GM18498 (cell line): Measurements from ENCODE around the gene MST1.

Experiments
- ATAC-seq: cut with Tn5 transposase; IDR thresholded peaks from one replicate; pipeline ENCODE4 v1.9.1; 2021; ENCODE audit warnings: mild to moderate bottlenecking, moderate library complexity; ENCODE audit not compliant: unreplicated experiment

The MST1 gene

DNA sequence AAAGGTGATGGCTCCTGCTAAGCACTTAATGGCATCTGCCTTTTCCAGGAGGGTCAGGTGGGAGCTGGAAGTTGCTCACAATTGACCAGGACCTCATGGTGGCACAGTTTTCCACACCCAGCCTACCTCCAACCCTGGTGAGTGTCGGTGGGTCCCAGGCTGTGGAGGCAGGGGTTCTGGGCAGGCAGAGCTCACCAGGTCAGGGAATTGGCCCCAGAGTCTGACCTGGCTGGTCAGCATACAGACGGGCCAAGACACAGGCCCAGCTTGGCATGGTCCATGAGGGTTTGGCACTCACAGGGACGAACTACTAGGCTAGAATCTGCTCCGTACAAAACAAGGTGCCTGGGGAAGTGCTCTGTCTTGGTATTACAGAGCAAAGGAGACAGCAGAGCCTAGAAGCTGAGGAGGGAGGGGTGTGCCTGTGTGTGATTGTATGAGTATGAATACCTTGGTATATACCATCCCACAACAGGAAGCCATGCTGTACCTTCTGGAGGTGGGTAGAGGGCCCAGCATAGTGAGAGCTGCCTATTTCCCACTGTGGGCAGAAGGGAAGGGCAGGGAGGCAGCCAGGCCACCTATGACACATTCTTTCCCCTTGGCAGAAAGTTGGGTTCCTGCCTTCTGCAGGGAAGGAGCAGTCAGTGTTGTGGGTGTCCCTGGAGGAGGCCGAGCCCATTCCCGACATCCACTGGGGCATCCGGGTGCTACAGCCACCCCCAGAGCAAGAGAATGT lies 8.6 kb downstream of the MST1 start:
- no peak for ATAC-seq

DNA sequence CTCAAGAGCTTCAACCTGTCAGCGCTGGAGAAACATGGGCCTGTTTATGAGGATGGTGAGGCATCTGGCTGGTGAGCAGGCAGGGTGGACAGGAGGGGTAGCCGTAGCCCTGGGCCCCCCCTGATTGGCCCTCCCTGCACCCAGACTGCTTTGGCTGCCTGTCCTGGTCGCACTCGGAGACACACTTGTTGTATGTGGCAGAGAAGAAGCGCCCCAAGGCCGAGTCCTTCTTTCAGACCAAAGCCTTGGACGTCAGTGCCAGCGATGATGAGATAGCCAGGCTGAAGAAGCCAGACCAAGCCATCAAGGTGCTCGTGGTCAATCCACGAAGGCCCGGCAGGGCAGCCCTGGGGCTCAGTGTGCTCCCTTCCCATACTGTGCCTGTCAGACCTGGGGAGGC lies 13.4 kb downstream of the MST1 start:
- ATAC-seq, result no peak

DNA sequence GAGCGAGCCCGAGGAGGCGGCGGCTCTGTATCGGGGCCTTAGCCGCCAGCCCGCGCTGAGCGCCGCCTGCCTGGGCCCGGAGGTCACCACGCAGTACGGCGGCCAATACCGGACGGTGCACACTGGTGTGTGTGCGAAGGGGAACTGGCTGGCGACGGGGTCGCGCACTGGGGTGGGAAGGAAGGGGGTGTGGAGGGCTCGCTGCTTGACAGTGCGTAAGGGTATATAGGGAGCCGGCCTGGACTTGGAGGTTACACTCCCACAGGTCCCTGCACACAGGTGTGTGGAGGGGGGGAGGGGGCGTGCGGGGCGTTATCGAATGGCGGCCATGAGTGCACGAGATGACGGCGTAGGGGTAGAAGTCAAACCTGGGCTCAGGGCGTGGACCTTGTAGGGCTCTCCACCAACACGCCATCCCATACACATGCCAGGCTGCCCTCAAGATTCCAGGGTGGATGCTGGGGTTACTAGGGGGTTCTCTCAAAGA lies 14.7 kb downstream of the MST1 start:
- peak; percentile 25 for ATAC-seq

DNA sequence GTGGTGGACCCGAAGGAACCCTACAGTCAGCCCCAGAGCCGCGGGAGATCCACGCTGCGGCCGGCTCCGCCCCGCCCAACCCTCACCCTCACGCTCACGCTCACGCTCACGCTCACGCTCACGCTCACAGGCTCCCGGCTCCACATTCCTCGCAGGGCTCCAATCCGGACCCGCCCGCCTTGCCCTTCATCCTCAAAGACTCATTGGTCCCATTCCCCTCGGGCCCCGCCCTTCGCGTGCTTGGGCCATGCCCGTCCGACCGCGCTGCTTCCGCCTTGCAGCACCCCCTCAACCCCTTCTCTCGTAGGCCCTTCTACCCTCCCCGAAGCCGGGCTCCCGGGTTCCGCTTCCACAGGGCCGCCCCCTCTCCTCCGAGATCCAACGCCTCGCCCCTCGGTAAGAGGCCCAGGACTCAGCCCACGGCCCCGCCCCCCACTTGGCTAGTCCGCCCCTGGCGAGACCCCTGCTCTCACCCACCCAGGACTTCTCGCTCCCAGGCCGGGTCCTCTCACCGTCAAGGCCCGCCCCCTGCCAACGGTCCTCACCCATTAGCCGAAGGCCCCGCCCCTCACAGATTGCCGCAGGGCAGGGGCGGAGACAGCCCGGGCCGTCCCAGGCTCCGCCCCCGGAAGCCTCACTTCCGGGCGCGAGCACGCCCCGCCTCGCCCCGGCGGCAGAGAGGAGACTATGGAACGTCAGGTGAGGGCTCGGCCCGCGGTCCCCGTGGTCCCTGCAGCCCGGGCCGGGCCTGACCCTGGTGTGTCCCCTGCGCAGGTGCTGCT lies 15.4 kb downstream of the MST1 start, which contains the start of gene APEH:
APEH (plus strand) TSS at position 637 of the 782 bp plus-strand sequence; CDS start at position 688, 51 bp downstream.
- peak; percentile 81 for ATAC-seq

GRCh38 chr3:49673121-49673714 lies 16.1 kb downstream of the MST1 start:
- no peak for ATAC-seq

- no peak for ATAC-seq
Observed at GRCh38 chr3:49671291-49672288, 17.7 kb downstream of the MST1 start.

GRCh38 chr3:49670940-49671290 lies 18.4 kb downstream of the MST1 start:
- ATAC-seq, result no peak

GRCh38 chr3:49669352-49669751 lies 19.9 kb downstream of the MST1 start:
- no peak for ATAC-seq

DNA sequence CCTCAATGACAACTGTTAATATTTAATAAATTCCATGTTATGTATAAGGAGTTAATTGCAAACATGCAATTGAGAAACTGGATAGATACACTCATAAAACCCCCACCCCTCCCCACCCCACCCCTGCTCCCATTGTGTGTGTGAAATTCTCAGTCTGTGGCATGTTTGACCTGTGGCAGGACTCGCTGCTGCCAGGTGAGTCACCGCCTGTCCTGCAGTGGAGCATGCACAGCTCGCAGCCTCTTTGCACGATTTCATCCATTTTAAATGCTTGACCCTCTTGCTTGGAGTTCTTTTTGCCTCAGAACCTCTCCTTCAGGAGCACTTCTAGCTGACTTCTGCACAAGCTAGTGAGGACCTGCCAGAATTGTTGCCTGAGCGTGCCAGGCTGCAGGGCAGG lies 20.4 kb downstream of the MST1 start:
- no peak for ATAC-seq

DNA sequence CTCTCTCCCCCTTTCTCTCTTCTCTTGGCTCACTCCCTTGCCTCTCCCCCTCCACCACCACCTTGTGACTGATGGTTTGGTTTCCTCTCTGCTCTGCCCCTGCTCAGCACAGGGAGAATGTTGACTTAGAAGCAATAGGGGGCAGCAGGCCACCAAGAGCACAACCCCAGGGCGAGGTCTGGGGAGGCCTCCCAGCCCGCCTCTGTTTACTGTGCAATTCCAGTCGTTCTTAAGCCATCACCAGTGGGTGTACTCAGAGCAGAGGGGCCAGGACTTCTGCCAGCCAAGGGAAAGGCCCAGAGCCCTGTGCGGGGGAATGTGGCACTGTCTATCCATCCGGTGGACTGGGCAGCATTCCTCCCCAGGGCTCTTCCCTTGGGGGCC lies 20.9 kb downstream of the MST1 start:
- ATAC-seq, result no peak

DNA sequence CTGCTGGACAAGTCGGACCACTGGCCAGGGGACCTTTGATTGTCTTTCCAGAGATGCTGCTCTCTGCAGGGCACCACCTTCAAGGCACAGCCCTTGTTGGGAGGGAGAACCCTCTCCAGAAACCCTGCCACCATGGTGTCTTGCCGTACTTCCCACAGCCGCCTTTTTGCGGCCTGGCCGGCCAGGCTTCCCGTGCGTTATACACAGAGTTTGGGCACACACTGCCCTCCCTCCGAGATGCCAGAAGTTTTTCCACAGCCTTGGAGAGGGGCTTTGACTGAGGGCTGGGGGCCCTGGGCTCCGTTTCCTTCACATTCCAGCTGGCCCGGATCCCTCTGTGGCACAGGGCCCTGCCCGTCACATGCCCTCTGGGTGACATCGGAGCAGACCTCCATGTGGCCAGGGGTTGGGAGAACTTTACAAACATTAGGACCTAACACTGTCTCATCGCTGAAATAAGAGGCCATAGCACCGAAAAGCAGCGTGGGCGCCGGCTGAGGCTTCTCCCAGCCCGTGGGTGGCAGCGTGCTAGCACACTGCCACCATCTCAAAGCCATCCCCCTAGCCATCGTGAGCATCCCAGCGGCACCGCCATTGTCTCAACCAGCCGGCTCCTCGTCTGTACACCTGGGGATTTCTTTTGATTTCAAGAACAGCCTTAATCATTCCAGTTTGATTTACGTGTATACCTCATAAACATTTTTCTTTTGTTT lies 21.4 kb downstream of the MST1 start:
- ATAC-seq, result no peak

- ATAC-seq, result no peak
Observed at GRCh38 chr3:49666592-49666991, 22.7 kb downstream of the MST1 start.

- ATAC-seq, result no peak
Observed at GRCh38 chr3:49665822-49666519, 23.3 kb downstream of the MST1 start.

GRCh38 chr3:49664300-49664699 lies 25.0 kb downstream of the MST1 start:
- ATAC-seq, result no peak

GRCh38 chr3:49663831-49664230 lies 25.4 kb downstream of the MST1 start:
- no peak for ATAC-seq

DNA sequence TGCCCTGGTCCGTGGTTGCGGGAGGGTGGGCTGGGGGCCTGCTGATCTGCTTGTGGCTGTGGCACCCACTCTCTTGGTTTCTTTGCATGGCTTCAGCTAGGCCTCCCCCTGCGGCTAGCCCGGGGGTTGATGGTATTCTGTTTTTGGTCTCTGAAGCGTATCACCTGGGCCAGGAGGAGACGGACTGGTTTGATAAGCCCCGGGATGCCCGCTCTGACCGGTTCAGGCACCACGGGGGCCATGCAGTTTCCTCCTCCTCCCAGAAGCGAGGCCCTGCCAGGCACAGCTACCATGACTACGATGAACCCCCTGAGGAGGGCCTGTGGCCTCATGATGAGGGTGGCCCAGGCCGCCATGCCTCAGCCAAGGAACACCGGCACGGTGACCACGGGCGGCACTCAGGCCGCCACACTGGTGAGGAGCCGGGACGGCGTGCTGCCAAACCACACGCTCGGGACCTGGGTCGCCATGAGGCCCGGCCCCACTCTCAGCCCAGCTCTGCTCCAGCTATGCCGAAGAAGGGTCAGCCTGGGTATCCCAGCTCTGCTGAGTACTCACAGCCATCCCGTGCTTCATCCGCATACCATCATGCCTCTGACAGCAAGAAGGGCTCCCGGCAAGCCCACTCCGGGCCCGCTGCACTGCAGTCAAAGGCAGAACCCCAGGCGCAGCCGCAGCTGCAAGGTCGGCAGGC lies 26.4 kb downstream of the MST1 start:
- ATAC-seq, result no peak

- no peak for ATAC-seq
Observed at GRCh38 chr3:49662021-49662420, 27.3 kb downstream of the MST1 start.

GRCh38 chr3:49661281-49661680 lies 28.0 kb downstream of the MST1 start:
- no peak for ATAC-seq

DNA sequence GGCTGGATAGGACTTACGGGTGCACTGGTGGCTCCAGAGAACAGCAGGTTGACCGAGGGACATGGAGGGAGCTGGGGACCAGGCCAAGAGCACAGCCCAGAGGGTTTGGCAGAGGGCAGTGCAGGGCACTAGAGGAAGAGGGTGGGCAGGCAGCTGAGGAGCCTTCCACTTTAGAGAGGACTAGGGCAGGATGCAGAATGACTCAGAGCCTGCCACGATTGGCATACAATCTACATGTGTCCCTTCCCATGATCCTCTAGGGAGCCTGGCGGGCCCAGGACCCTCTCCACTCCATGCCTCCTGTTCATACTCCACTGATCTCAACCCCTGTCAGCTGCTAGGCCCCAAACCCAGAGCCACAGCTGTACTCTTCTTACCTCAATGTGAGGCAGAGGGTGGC lies 29.5 kb downstream of the MST1 start:
- no peak for ATAC-seq
